ENCODE data around the gene SHISA9.

The SHISA9 gene

GRCh38 chr16:13203725-13204124 is 302.3 kb downstream of the SHISA9 start:
- DNase-seq: no peak

- DNase-seq: no peak
These were observed 304.0 kb downstream of the SHISA9 start for GRCh38 chr16:13205352-13205751.

- DNase-seq: no peak
These were observed 305.2 kb downstream of the SHISA9 start for GRCh38 chr16:13206606-13207005.

GRCh38 chr16:13207151-13207550 is 305.8 kb downstream of the SHISA9 start:
- DNase-seq: no peak

- DNase-seq: no peak
These were observed 322.3 kb downstream of the SHISA9 start for GRCh38 chr16:13223666-13224065.

GRCh38 chr16:13229039-13229438 is 327.6 kb downstream of the SHISA9 start:
- no peak for DNase-seq

GRCh38 chr16:13231365-13231764 is 330.0 kb downstream of the SHISA9 start:
- DNase-seq: no peak

GRCh38 chr16:13234999-13235398 is 333.6 kb downstream of the SHISA9 start:
- no peak for DNase-seq

- DNase-seq: no peak
These were observed 334.9 kb downstream of the SHISA9 start for GRCh38 chr16:13236308-13236707.

- DNase-seq: no peak
These were observed 336.8 kb downstream of the SHISA9 start for GRCh38 chr16:13238182-13238581.

GRCh38 chr16:13242201-13242600 is 340.8 kb downstream of the SHISA9 start:
- DNase-seq: no peak

GRCh38 chr16:13244770-13245169 is 343.4 kb downstream of the SHISA9 start:
- DNase-seq: no peak

- no peak for DNase-seq
These were observed 344.4 kb downstream of the SHISA9 start for GRCh38 chr16:13245713-13246377.

- no peak for DNase-seq
These were observed 353.7 kb downstream of the SHISA9 start for GRCh38 chr16:13254998-13255614.

- DNase-seq: no peak
These were observed 361.1 kb downstream of the SHISA9 start for GRCh38 chr16:13262270-13263090.

- no peak for DNase-seq
These were observed 363.6 kb downstream of the SHISA9 start for GRCh38 chr16:13264749-13265552.

GRCh38 chr16:13269359-13269758 is 368.0 kb downstream of the SHISA9 start:
- DNase-seq: no peak

GRCh38 chr16:13269905-13270528 is 368.6 kb downstream of the SHISA9 start:
- DNase-seq: no peak

GRCh38 chr16:13270602-13271001 is 369.2 kb downstream of the SHISA9 start:
- no peak for DNase-seq

- no peak for DNase-seq
These were observed 388.1 kb downstream of the SHISA9 start for GRCh38 chr16:13289515-13289914.
